Activated CD4-positive, alpha-beta memory T cell treated with anti-CD3 and anti-CD28 coated beads, Interleukin-2, amount 10 ng/mL, durations not matched to agents 7 days and 5 days (primary cell): Measurements from ENCODE around the gene PAGR1. TPM values are rescaled to one million over a fixed set of nuclear protein-coding genes. Genes with fewer than 3 reads are reported as not detected.

Experiments used
- CTCF ChIA-PET: fragments of 350-600 bp; sonication (Branson Sonifier 250); formaldehyde crosslinking; loops from one replicate; lab custom pipeline; 2021; ENCODE audit warnings: antibody characterized with exemption, inconsistent platforms; lab: Charles Lee
- POLR2A ChIA-PET: fragments of 350-600 bp; sonication (Branson Sonifier 250); formaldehyde crosslinking; loops from one replicate; lab custom pipeline; 2021; ENCODE audit warnings: antibody characterized with exemption; lab: Charles Lee
- DNase-seq: peaks from one replicate; pipeline ENCODE4 v3.0.0-alpha.2; 2020
- H3K27ac Mint-ChIP-seq: one replicate; pipeline ENCODE4 v1.8.0; 2021; ENCODE audit warnings: mild to moderate bottlenecking, mixed read lengths
- H3K27me3 Mint-ChIP-seq: one replicate; pipeline ENCODE4 v1.8.0; 2021; ENCODE audit warnings: mixed read lengths
- H3K36me3 Mint-ChIP-seq: one replicate; pipeline ENCODE4 v1.8.0; 2021; ENCODE audit warnings: low read depth, mixed read lengths
- H3K4me1 Mint-ChIP-seq: one replicate; pipeline ENCODE4 v1.8.0; 2021; ENCODE audit warnings: mixed read lengths
- H3K4me3 Mint-ChIP-seq: one replicate; pipeline ENCODE4 v1.8.0; 2021; ENCODE audit warnings: mild to moderate bottlenecking, mixed read lengths
- H3K9me3 Mint-ChIP-seq: one replicate; pipeline ENCODE4 v1.8.0; 2021; ENCODE audit warnings: mixed read lengths
- total RNA-seq, 2 experiments: library from RNA; stranded (reverse); gene quantifications; one replicate each; pipeline ENCODE4 v1.2.3, GENCODE V29; 2021

PAGR1 gene
- total RNA-seq, 2 experiments from 2014 or later = 26.6 to 28.4 TPM

DNA sequence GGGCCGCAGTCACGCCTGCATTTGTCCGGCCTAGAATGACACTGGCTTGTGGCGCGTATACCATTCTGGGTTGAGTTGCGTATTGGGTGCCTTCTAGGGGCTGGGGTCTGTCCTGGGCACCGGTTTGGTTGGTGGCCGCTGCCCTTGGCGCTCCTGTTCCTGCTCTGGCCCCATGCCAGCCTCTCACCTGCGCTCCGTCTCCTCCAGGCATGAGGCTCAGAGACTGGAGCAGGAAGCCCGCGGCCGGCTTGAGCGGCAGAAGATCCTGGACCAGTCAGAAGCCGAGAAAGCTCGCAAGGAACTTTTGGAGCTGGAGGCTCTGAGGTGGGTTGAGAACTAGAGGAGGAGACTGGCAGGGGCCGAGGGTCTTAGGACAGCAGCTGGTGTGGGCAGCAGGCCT, 29.7 kb downstream of the PAGR1 start:
- H3K4me3 Mint-ChIP-seq = no peak overlapping the region
- DNase-seq = no peak
- H3K4me1 Mint-ChIP-seq = peaks cover 10% of the 10 kb centered on the region
- ChIA-PET POLR2A (interaction anchor here (1.1 to 4.0 kb wide), 3 partner anchors 18 to 145 kb away, joined by 3 to 33 read pairs (median 15); no protein-coding TSS in a partner anchor), CTCF (no interaction called here)
- no peak overlapping the region for H3K27ac Mint-ChIP-seq
- peaks cover 62% of the 10 kb centered on the region for H3K36me3 Mint-ChIP-seq
- H3K27me3 Mint-ChIP-seq = no peaks in the 10 kb centered on the region
- H3K9me3 Mint-ChIP-seq = no peaks in the 10 kb centered on the region

DNA sequence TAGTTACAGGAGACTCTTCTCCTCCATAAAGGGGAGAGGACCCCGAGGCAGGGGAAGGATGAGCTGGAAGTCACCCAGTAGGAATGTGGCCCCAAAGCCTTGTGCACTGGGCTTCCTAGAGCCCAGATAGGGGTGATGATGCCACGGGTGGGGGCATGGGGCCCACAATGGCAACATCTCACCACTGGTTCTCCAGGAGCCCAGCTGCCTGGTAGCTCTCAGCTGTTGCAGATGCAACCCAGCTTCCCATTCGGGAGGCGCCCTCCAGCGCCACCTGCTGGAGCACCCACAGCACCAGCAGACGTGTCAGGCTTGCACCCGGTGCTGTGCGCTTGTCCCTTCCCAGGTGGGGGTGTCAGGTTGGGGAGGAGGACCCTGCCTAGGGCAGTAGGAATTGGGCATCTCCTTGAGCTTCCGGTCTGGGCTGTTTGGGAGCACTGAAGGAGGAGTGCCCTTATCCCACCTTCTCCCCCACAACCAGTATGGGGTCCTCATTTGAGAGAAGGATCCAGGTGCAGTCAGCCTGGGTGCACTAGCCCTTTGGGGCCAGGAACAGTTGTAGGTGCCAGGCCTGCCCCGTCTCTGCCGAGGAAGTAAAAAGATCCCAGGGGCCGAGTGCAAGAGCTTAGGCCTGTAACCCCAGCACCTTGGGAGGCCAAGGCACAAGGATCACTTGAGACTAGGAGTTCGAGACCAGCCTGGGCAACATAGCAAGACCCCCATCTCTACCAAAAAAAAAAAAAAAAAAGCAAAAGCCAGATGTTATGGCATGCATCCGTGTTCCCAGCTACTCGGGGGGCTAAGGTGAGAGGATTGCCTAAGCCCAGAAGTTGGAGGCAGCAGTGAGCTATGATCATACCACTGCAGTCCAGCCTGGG, 32.7 kb downstream of the PAGR1 start:
- Mint-ChIP-seq H3K9me3 (no peaks in the 10 kb centered on the region), H3K27me3 (no peaks in the 10 kb centered on the region), H3K4me3 (no peak overlapping the region), H3K4me1 (peaks cover 10% of the 10 kb centered on the region), H3K36me3 (peaks cover 51% of the 10 kb centered on the region), H3K27ac (peak overlapping the region; percentile 63)
- DNase-seq = peak; percentile 85
- CTCF ChIA-PET = interaction anchor here (0.6 to 4.0 kb wide), 41 partner anchors 9 to 237 kb away, joined by 3 to 86 read pairs (median 5); partner anchors contain the start of genes ALDOA, C16orf54, CDIPT and KCTD13
- POLR2A ChIA-PET = interaction anchor here (0.7 to 4.0 kb wide), 15 partner anchors 9 to 183 kb away, joined by 3 to 33 read pairs (median 4); partner anchors contain the start of genes HIRIP3, KIF22, MAZ and MVP

DNA sequence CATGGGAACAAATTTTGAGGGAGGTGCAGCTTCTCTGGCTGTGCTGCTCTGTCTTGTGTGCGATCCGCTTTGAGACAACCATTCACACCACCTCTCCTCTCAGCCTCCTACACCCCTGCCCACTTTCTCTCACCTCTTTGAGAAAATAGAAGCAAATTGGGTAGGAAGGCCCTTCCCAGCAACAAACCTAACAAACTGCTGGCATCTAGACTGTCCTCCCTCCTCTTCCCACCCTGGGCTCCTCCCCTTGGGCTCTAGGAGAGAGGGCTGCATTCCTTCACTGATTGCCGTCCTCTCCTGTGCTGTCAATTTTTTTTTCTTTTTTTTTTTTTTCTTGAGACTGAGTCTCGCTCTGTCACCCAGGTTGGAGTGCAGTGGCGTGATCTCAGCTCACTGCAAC, 33.6 kb downstream of the PAGR1 start:
- H3K36me3 Mint-ChIP-seq = peaks cover 47% of the 10 kb centered on the region
- no peaks in the 10 kb centered on the region for H3K9me3 Mint-ChIP-seq
- H3K27me3 Mint-ChIP-seq = no peaks in the 10 kb centered on the region
- no peak overlapping the region for H3K27ac Mint-ChIP-seq
- H3K4me3 Mint-ChIP-seq = no peak overlapping the region
- no peak for DNase-seq
- H3K4me1 Mint-ChIP-seq = peaks cover 10% of the 10 kb centered on the region
- POLR2A ChIA-PET = interaction anchor here (1.7 to 4.0 kb wide), 4 partner anchors 33 to 148 kb away, joined by 4 to 33 read pairs (median 20); partner anchors contain the start of genes MAZ, PAGR1 and TMEM219
- CTCF ChIA-PET = interaction anchor here (0.5 to 4.0 kb wide), 15 partner anchors 9 to 162 kb away, joined by 3 to 86 read pairs (median 8); partner anchors contain the start of genes KCTD13, MVP, PAGR1 and TAOK2

- peaks cover 10% of the 10 kb centered on the region for H3K4me1 Mint-ChIP-seq
- POLR2A ChIA-PET = interaction anchor here (1.0 kb wide), 1 partner anchor 12 kb away, joined by 3 read pairs; no protein-coding TSS in a partner anchor
- no peaks in the 10 kb centered on the region for H3K9me3 Mint-ChIP-seq
- H3K36me3 Mint-ChIP-seq = peaks cover 33% of the 10 kb centered on the region
- CTCF ChIA-PET = interaction anchor here (0.7 to 0.8 kb wide), 3 partner anchors 43 to 150 kb away, joined by 3 read pairs; no protein-coding TSS in a partner anchor
- no peak for DNase-seq
- H3K4me3 Mint-ChIP-seq = no peak overlapping the region
- H3K27ac Mint-ChIP-seq = no peak overlapping the region
- H3K27me3 Mint-ChIP-seq = no peaks in the 10 kb centered on the region
These were observed 35.0 kb downstream of the PAGR1 start for GRCh38 chr16:29850998-29851397.

DNA sequence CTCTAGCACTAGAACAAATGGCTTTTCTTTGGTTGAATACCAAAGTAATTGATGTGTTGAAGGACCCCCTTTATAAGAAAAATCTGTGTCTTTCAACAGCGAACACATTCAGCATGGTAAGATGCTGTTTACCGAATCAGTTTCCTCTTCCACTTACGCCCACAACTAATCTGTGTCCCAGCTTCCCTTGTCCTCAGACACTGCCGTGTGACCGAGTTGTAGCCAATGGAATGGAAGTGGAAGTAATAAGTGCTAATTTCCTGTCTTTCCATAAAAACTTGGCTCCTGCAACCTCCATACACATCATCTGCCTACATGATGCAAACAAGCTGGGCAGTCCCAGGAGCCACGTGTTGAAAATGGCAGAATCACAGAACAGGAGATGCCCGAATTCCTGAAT, 36.7 kb downstream of the PAGR1 start:
- peaks cover 6% of the 10 kb centered on the region for H3K4me1 Mint-ChIP-seq
- no peaks in the 10 kb centered on the region for H3K27me3 Mint-ChIP-seq
- H3K4me3 Mint-ChIP-seq = no peak overlapping the region
- peaks cover 25% of the 10 kb centered on the region for H3K36me3 Mint-ChIP-seq
- H3K9me3 Mint-ChIP-seq = no peaks in the 10 kb centered on the region
- ChIA-PET CTCF (interaction anchor here (0.7 to 1.0 kb wide), 2 partner anchors 25 to 60 kb away, joined by 3 read pairs; no protein-coding TSS in a partner anchor), POLR2A (interaction anchor here (1.1 to 1.9 kb wide), 3 partner anchors 11 to 27 kb away, joined by 4 to 5 read pairs (median 4); partner anchors contain the start of gene CDIPT)
- H3K27ac Mint-ChIP-seq = no peak overlapping the region
- DNase-seq = no peak

DNA sequence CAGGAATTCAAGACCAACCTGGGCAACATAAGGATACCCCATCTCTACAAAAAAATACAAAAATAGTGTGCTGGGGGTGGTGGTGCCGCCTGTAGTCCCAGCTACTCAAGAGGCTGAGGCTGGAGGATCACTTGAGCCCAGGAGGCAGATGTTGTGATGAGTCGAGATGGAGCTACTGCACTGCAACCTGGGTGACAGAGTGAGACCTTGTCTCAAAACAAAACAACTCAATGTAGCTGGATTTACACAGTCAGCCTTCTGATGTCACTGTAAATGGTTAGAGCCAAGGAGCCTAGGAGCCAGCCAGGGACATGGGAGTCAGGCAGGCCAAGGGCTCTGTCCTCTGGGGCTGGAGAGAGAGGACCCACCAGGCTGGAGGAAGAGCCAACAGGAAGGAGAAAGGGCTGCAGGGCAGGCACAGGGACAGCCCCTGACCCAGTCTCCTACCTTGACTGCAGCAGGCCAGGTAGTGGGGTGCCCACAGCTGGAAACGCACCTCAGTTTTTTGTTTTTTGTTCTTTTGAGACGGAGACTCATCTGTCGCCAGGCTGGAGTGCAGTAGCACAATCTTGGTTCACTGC, 38.7 kb downstream of the PAGR1 start:
- peaks cover 2% of the 10 kb centered on the region for H3K4me1 Mint-ChIP-seq
- H3K36me3 Mint-ChIP-seq = peaks cover 24% of the 10 kb centered on the region
- no peak overlapping the region for H3K4me3 Mint-ChIP-seq
- ChIA-PET POLR2A (interaction anchor here (0.9 to 1.2 kb wide), 2 partner anchors 10 to 38 kb away, joined by 3 read pairs; partner anchors contain the start of gene PAGR1), CTCF (no interaction called here)
- no peak overlapping the region for H3K27ac Mint-ChIP-seq
- no peak for DNase-seq
- no peaks in the 10 kb centered on the region for H3K27me3 Mint-ChIP-seq
- no peaks in the 10 kb centered on the region for H3K9me3 Mint-ChIP-seq

- ChIA-PET POLR2A (interaction anchor here (1.2 to 1.8 kb wide), 2 partner anchors 9 to 155 kb away, joined by 4 to 5 read pairs; no protein-coding TSS in a partner anchor), CTCF (interaction anchor here (2.4 kb wide), 1 partner anchor 9 kb away, joined by 18 read pairs; no protein-coding TSS in a partner anchor)
- Mint-ChIP-seq H3K36me3 (peaks cover 24% of the 10 kb centered on the region), H3K27me3 (no peaks in the 10 kb centered on the region), H3K4me3 (no peak overlapping the region), H3K27ac (no peak overlapping the region), H3K9me3 (no peaks in the 10 kb centered on the region), H3K4me1 (peaks cover 17% of the 10 kb centered on the region)
- DNase-seq = no peak
These were observed 41.3 kb downstream of the PAGR1 start for GRCh38 chr16:29857133-29857760.

DNA sequence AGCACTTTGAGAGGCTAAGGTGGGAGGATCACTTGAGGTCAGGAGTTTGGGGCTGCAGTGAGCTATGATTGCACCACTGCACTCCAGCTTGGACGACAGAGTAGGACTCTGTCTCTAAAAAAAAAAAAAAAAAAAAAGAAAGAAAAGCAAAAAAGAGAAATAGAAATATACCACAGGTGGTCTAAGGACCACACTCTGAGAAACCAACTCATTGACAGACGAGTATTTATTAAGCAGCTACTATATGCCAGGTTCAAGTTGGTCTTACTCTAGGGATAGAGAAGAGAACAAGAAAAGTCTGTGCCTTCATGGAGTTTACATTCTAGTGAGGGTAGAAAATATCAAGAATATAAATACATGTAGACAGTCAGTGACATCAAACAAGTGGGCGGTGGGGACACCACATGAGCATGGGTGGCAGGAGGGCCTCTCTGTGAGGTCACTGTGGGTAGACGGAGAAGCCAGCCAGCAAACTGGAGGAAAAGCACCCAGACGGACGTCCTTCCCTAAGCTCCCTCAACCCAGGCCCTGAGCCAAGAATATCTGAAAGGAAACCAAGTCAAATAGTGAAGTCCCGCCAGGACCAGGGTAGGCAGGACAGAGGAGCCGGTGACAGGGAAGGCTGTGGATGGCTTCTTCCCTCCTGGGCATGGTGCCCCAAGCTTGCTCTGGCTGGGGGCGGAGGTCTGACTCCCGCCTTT, 42.3 kb downstream of the PAGR1 start:
- peaks cover 22% of the 10 kb centered on the region for H3K4me1 Mint-ChIP-seq
- H3K9me3 Mint-ChIP-seq = no peaks in the 10 kb centered on the region
- POLR2A ChIA-PET = interaction anchor here (1.8 kb wide), 1 partner anchor 156 kb away, joined by 5 read pairs; no protein-coding TSS in a partner anchor
- H3K4me3 Mint-ChIP-seq = no peak overlapping the region
- no peak for DNase-seq
- CTCF ChIA-PET = interaction anchor here (2.4 kb wide), 1 partner anchor 10 kb away, joined by 18 read pairs; no protein-coding TSS in a partner anchor
- no peaks in the 10 kb centered on the region for H3K27me3 Mint-ChIP-seq
- H3K36me3 Mint-ChIP-seq = peaks cover 27% of the 10 kb centered on the region
- H3K27ac Mint-ChIP-seq = no peak overlapping the region

GRCh38 chr16:29858974-29859373, 43.0 kb downstream of the PAGR1 start:
- peaks cover 26% of the 10 kb centered on the region for H3K4me1 Mint-ChIP-seq
- peaks cover 27% of the 10 kb centered on the region for H3K36me3 Mint-ChIP-seq
- no peak overlapping the region for H3K27ac Mint-ChIP-seq
- DNase-seq = no peak
- no peak overlapping the region for H3K4me3 Mint-ChIP-seq
- POLR2A ChIA-PET = no interaction called here
- H3K9me3 Mint-ChIP-seq = no peaks in the 10 kb centered on the region
- H3K27me3 Mint-ChIP-seq = no peaks in the 10 kb centered on the region
- CTCF ChIA-PET = interaction anchor here (2.4 kb wide), 1 partner anchor 11 kb away, joined by 18 read pairs; no protein-coding TSS in a partner anchor

GRCh38 chr16:29860218-29860617, 44.3 kb downstream of the PAGR1 start:
- Mint-ChIP-seq H3K4me3 (no peak overlapping the region), H3K9me3 (no peaks in the 10 kb centered on the region), H3K36me3 (peaks cover 27% of the 10 kb centered on the region), H3K27ac (no peak overlapping the region), H3K27me3 (no peaks in the 10 kb centered on the region), H3K4me1 (peaks cover 27% of the 10 kb centered on the region)
- CTCF ChIA-PET = interaction anchor here (1.2 to 2.3 kb wide), 3 partner anchors 12 to 169 kb away, joined by 3 to 6 read pairs (median 4); no protein-coding TSS in a partner anchor
- POLR2A ChIA-PET = no interaction called here
- DNase-seq = no peak

- ChIA-PET CTCF (interaction anchor here (0.6 to 2.3 kb wide), 4 partner anchors 14 to 170 kb away, joined by 3 to 9 read pairs (median 5); partner anchors contain the start of gene TAOK2), POLR2A (interaction anchor here (1.2 to 1.8 kb wide), 2 partner anchors 133 to 203 kb away, joined by 3 to 5 read pairs; partner anchors contain the start of genes ALDOA and HIRIP3)
- Mint-ChIP-seq H3K36me3 (peaks cover 27% of the 10 kb centered on the region), H3K27me3 (peaks cover 2% of the 10 kb centered on the region), H3K4me1 (peaks cover 27% of the 10 kb centered on the region), H3K9me3 (no peaks in the 10 kb centered on the region), H3K27ac (peak overlapping the region; percentile 80), H3K4me3 (peak overlapping the region; percentile 95)
- no peak for DNase-seq
These were observed 46.5 kb downstream of the PAGR1 start for GRCh38 chr16:29862383-29862883.
